Measurements from ENCODE around the gene ALPL.

Gene ALPL

DNA sequence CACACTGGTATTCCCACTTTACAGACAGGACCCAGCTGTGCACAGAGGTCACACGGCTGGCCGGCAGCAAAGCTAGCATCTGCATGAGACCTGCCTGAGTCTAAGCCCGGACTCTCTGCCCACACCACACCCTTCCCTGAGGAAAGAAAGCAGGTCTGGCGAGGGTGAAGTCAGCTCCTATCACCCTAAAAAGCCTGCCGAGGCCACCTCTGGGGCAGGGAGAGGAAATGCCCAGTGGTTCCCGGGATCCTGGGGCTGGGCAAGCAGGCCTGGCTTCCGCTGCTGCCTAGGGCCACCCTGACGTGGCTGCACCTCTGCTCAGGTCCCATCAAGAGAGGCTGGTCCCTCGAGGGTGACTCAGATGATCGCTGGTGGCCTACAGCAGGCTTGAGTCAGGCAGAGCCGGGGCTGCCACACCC is 117.7 kb downstream of the ALPL start:
- TF ChIP-seq, protein P1, sequence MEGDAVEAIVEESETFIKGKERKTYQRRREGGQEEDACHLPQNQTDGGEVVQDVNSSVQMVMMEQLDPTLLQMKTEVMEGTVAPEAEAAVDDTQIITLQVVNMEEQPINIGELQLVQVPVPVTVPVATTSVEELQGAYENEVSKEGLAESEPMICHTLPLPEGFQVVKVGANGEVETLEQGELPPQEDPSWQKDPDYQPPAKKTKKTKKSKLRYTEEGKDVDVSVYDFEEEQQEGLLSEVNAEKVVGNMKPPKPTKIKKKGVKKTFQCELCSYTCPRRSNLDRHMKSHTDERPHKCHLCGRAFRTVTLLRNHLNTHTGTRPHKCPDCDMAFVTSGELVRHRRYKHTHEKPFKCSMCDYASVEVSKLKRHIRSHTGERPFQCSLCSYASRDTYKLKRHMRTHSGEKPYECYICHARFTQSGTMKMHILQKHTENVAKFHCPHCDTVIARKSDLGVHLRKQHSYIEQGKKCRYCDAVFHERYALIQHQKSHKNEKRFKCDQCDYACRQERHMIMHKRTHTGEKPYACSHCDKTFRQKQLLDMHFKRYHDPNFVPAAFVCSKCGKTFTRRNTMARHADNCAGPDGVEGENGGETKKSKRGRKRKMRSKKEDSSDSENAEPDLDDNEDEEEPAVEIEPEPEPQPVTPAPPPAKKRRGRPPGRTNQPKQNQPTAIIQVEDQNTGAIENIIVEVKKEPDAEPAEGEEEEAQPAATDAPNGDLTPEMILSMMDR (IDR thresholded peaks at IDR 0.05; ENCODE audit: control insufficient read depth, insufficient read depth, low read depth, low read length, missing control alignments): no peak
- no peak overlapping the region for H3K4me3 ChIP-seq (ENCODE audit: control insufficient read depth, low read depth, low read length)
- no peak for DNase-seq (ENCODE audit: low read depth)

All from AG09309 (cell line).